GM12878 (cell line): ENCODE data around the gene TRPC4. TPM values are rescaled to one million over a fixed set of nuclear protein-coding genes. Genes with fewer than 3 reads are reported as not detected.

Experiments
- ATAC-seq: fragments of 200-7000 bp; cut with Tn5 transposase; 3 replicates; pipeline ENCODE4 v1.9.1; 2020; ENCODE audit warnings: mild to moderate bottlenecking, moderate library complexity
- BruUV-seq: library from RNA; stranded (reverse); fragments of 400-500 nt; replicated peaks from 2 replicates; lab custom pipeline; 2021; lab: Mats Ljungman, UMichigan
- CTCF ChIA-PET: fragments of 300-600 bp; sonication (Branson Sonifier 250); formaldehyde crosslinking; extraction: SDS; loops from one replicate; lab custom pipeline; 2021; ENCODE audit warnings: inconsistent platforms; lab: Yijun Ruan, JAX
- POLR2A ChIA-PET: fragments of 350-600 bp; formaldehyde crosslinking; extraction: SDS; loops from one replicate; lab custom pipeline; 2021; ENCODE audit warnings: inconsistent platforms; lab: Charles Lee
- RAD21 ChIA-PET: fragments of 300-600 bp; sonication (Branson Sonifier 250); formaldehyde crosslinking; loops from one replicate; lab custom pipeline; 2023; ENCODE audit warnings: antibody characterized with exemption; ENCODE audit not compliant: unreplicated experiment; lab: Charles Lee
- SMC1A ChIA-PET: fragments of 300-600 bp; sonication (Branson Sonifier 250); formaldehyde crosslinking; loops from one replicate; lab custom pipeline; 2023; ENCODE audit not compliant: unreplicated experiment, uncharacterized antibody; lab: Charles Lee
- DNase-seq: peaks from one replicate; pipeline ENCODE4 v3.0.0-alpha.2; 2011; ENCODE audit warnings: low read depth, low spot score
- FAIRE-seq: peaks from 3 replicates; lab custom pipeline; 2011; peaks lifted over from hg19 to GRCh38; lab: Jason Lieb, UNC
- H2AFZ ChIP-seq: 2 replicates; pipeline ENCODE4 v1.6.0; 2011; ENCODE audit warnings: low read depth, low read length, control low read depth; ENCODE audit not compliant: control insufficient read depth
- H3K27ac ChIP-seq: 2 replicates; pipeline ENCODE4 v1.5.1; 2011; ENCODE audit warnings: control low read depth; ENCODE audit not compliant: control insufficient read depth, insufficient read depth
- H3K27me3 ChIP-seq, 2 experiments: replicated peaks in 1 of 2; 2 replicates each; pipeline versions ENCODE4 v1.6.0 to v1.6.1; 2011; ENCODE audit warnings: low read length in 1 of 2; ENCODE audit not compliant: control insufficient read depth in 2 of 2, insufficient read depth in 2 of 2
- H3K36me3 ChIP-seq, 2 experiments: 2 replicates each; pipeline ENCODE4 v1.5.1; 2011; ENCODE audit warnings: low read length in 1 of 2; ENCODE audit not compliant: control insufficient read depth in 2 of 2, insufficient read depth in 2 of 2
- H3K4me1 ChIP-seq: 2 replicates; pipeline ENCODE4 v1.6.1; 2011; ENCODE audit warnings: mild to moderate bottlenecking, low read length, moderate library complexity, mixed read lengths; ENCODE audit not compliant: control insufficient read depth, insufficient read depth
- H3K4me2 ChIP-seq: 2 replicates; pipeline ENCODE4 v1.6.0; 2011; ENCODE audit warnings: control low read depth; ENCODE audit not compliant: control insufficient read depth, insufficient read depth
- H3K4me3 ChIP-seq: fragments of 200-600 bp; sonication (generic); 2 replicates; pipeline ENCODE4 v1.5.1; 2016
- H3K79me2 ChIP-seq: 2 replicates; pipeline ENCODE4 v1.6.0; 2011; ENCODE audit warnings: low read length; ENCODE audit not compliant: control insufficient read depth, insufficient read depth
- H3K9ac ChIP-seq: 2 replicates; pipeline ENCODE4 v1.8.0; 2011; ENCODE audit warnings: low read length, control low read depth, mixed read lengths; ENCODE audit not compliant: control insufficient read depth, insufficient read depth
- H3K9me3 ChIP-seq: replicated peaks from 3 replicates; pipeline ENCODE4 v1.5.1; 2011; ENCODE audit warnings: mild to moderate bottlenecking, low read length; ENCODE audit not compliant: control insufficient read depth, insufficient read depth
- H4K20me1 ChIP-seq: 2 replicates; pipeline ENCODE4 v1.6.0; 2011; ENCODE audit not compliant: control insufficient read depth, insufficient read depth
- E4F1 ChIP-seq: fragments of 450-650 bp; IDR thresholded peaks from 2 replicates; pipeline ENCODE4 v1.6.1; 2018; ENCODE audit warnings: borderline replicate concordance, mild to moderate bottlenecking; ENCODE audit not compliant: partially characterized antibody
- RAD51 ChIP-seq: fragments of 450-650 bp; IDR thresholded peaks from 2 replicates; pipeline ENCODE4 v1.6.1; 2016; ENCODE audit warnings: moderate library complexity, mild to moderate bottlenecking, inconsistent platforms
- WGBS: methylation state at CpG from one replicate; pipeline ENCODE4 v1.1.6; 2016; ENCODE audit warnings: low lambda C conversion rate; ENCODE audit not compliant: insufficient replicate concordance, insufficient coverage; ENCODE audit errors: missing lambda C conversion rate; 5-methylcytosine and 5-hydroxymethylcytosine counted together
- in situ Hi-C: fragments of 300-500 bp; cut with MboI; formaldehyde crosslinking; loops from 9 replicates; pipeline ENCODE4 v1.14.3; 2018; ENCODE audit warnings: mixed read lengths
- intact Hi-C: fragments of 100-400 bp; cut with micrococcal nuclease; formaldehyde crosslinking; loops from one replicate; pipeline ENCODE4 v1.14.2; 2022; ENCODE audit not compliant: unreplicated experiment
- polyA plus RNA-seq, 11 experiments: library from polyadenylated mRNA; depleted of rRNA in 4 of 11; unstranded in 6 of 11; stranded (reverse) in 5 of 11; fragments of >200 nt; fragmentation: Nextera tagmentation in 4 of 11; fragmentation: Illumina TruSeq in 1 of 11; extraction: Ambion mirVana in 4 of 11; extraction: Trizol in 1 of 11; gene quantifications; 1 replicate in 1 of 11; 2 replicates in 10 of 11; pipeline versions ENCODE4 v1.2.1 to v1.2.3, GENCODE V29; 2011 to 2016; ENCODE audit warnings: inconsistent platforms in 2 of 11, missing spikeins in 2 of 11, low read depth in 1 of 11
- total RNA-seq, 4 experiments: library from RNA; depleted of rRNA in 3 of 4; stranded (reverse); fragments of >200 nt in 3 of 4; fragmentation: Illumina TruSeq in 1 of 4; extraction: Trizol in 1 of 4; gene quantifications; 2 replicates each; pipeline versions ENCODE4 v1.2.1 to v1.2.3, GENCODE V29; 2013 to 2021

The TRPC4 gene
- total and polyA plus RNA-seq, 10 of the 15 experiments (the other 5 are each of a cell fraction or from before 2014, with no cell fraction given) = not detected

GRCh38 chr13:37651891-37652290, 217.7 kb downstream of the TRPC4 start:
- Histone ChIP-seq H2AFZ (no peak overlapping the region), H3K9me3 (no peaks in the 10 kb centered on the region), H3K79me2 (no peaks in the 10 kb centered on the region), H3K4me1 (no peaks in the 10 kb centered on the region), H4K20me1 (no peaks in the 10 kb centered on the region), H3K9ac (no peak overlapping the region), H3K4me2 (no peak overlapping the region), H3K4me3 (no peak overlapping the region), H3K27me3 (no peaks in the 10 kb centered on the region), H3K36me3 (no peaks in the 10 kb centered on the region), H3K27ac (no peak overlapping the region)
- intact Hi-C loops = no loop called here
- in situ Hi-C loops = no loop called here
- ChIA-PET POLR2A (no interaction called here), RAD21 (no interaction called here), CTCF (no interaction called here), SMC1A (no interaction called here)
- no TSS peak for BruUV-seq
- ATAC-seq (no peak), DNase-seq (no peak), FAIRE-seq (no peak)
- 6% methylated on average over 1 of the region's 1 CpG for WGBS
- TF ChIP-seq RAD51 = no peak

GRCh38 chr13:37648609-37649008, 221.0 kb downstream of the TRPC4 start:
- Histone ChIP-seq H4K20me1 (no peaks in the 10 kb centered on the region), H3K27me3 (no peaks in the 10 kb centered on the region), H3K4me3 (no peak overlapping the region), H2AFZ (no peak overlapping the region), H3K36me3 (no peaks in the 10 kb centered on the region), H3K27ac (no peak overlapping the region), H3K9ac (no peak overlapping the region), H3K9me3 (no peaks in the 10 kb centered on the region), H3K4me1 (no peaks in the 10 kb centered on the region), H3K79me2 (no peaks in the 10 kb centered on the region), H3K4me2 (no peak overlapping the region)
- ATAC-seq (no peak), DNase-seq (no peak), FAIRE-seq (no peak)
- TF ChIP-seq E4F1 = no peak
- CTCF ChIA-PET = no interaction called here
- SMC1A ChIA-PET = no interaction called here
- BruUV-seq = no TSS peak
- RAD21 ChIA-PET = no interaction called here
- intact Hi-C loops = no loop called here
- POLR2A ChIA-PET = no interaction called here
- in situ Hi-C loops = no loop called here
